Measurements from ENCODE around the gene PRR12. TPM values are rescaled to one million over a fixed set of nuclear protein-coding genes. Genes with fewer than 3 reads are reported as not detected.

PRR12 gene
- total and polyA plus RNA-seq, 9 of the 15 experiments (the other 6 are each of a cell fraction or from before 2014, with no cell fraction given) = 0.01 to 21.1 (median 0.98) TPM

DNA sequence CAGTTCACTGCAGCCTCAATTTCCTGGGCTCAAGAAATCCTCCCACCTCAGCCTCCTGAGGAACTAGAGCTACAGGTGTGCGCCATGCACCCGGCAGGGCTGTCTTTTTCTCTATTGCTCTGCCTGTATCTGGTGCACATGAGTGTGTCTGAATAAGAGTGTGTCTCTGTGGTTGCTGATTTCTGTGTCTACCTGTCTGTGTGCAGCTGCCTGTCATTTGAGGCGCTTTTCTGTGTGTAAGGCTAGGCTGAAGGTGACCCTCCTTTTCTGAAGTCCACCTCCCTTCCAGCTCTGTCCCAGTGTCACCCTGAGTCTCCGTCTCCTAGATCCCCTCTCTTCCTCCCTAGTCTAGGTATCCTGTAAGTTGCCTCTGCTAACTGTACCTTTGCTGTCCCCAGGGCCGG is 1.5 kb upstream of the PRR12 start:
- BruUV-seq (replicated peaks) = no TSS peak
- Histone ChIP-seq H3K4me2 (ENCODE audit: insufficient read depth, low read length) (peak overlapping the region; percentile 70), H2AFZ (ENCODE audit: low read depth, low read length) (peak overlapping the region; percentile 86), H3K36me3 (ENCODE audit: control insufficient read depth, insufficient read depth, low read length) (peaks cover 10% of the 10 kb centered on the region), H3K27me3 (ENCODE audit: control insufficient read depth in 2 of 2, insufficient read depth in 2 of 2, low read length in 2 of 2) (no peaks in the 10 kb centered on the region), H3K4me1 (replicated peaks in 1 of 2; ENCODE audit: control insufficient read depth in 2 of 2, insufficient read depth in 2 of 2, low read length in 2 of 2) (peaks cover 10 to 43% of the 10 kb centered on the region in 2 experiments; a peak in 4 of 5 replicates), H3K9me1 (ENCODE audit: control insufficient read depth, insufficient read depth, low read length) (peaks cover 3% of the 10 kb centered on the region), H3K9me3 (replicated peaks; ENCODE audit: control insufficient read depth, insufficient read depth, low read depth, low read length) (no peaks in the 10 kb centered on the region), H3K9ac (ENCODE audit: insufficient read depth in 1 of 2, low read depth in 2 of 2, low read length in 2 of 2) (peak overlapping the region in 1 of 2 experiments; percentile 85; a peak in 1 of 4 replicates), H4K20me1 (replicated peaks; ENCODE audit: control insufficient read depth, insufficient read depth, low read length) (peaks cover 6% of the 10 kb centered on the region; the same call in 1 of the 2 replicates), H3K79me2 (ENCODE audit: control insufficient read depth, insufficient read depth, low read length) (peaks cover 37% of the 10 kb centered on the region), H3K27ac (ENCODE audit: extremely low read depth, low read depth, low read length) (peak overlapping the region; percentile 30; the same call in 2 of the 3 replicates), H3K4me3 (no peak overlapping the region)
- ChIA-PET CTCF (ENCODE audit: low intra/inter-chr PET ratio) (interaction anchor here (0.6 kb wide), 1 partner anchor 57 kb away, joined by 3 read pairs; no protein-coding TSS in a partner anchor), POLR2A (interaction anchor here (0.6 to 3.5 kb wide), 11 partner anchors 9 to 944 kb away, joined by 3 to 30 read pairs (median 3); partner anchors contain the start of genes NOSIP, PRRG2 and RPS11)
- in situ Hi-C loops (cut with MboI) (no loop called here), intact Hi-C loops (cut with micrococcal nuclease) (no loop called here)
- ATAC-seq = no peak
- TF ChIP-seq ZNF740 (CRISPR knock-in tag; IDR thresholded peaks at IDR 0.05) (no peak), ZNF740 (tag; IDR thresholded peaks at IDR 0.05) (no peak), SMAD2 (IDR thresholded peaks at IDR 0.05; ENCODE audit: low read depth, low read length) (no peak)
- TF ChIP-seq, protein P1, sequence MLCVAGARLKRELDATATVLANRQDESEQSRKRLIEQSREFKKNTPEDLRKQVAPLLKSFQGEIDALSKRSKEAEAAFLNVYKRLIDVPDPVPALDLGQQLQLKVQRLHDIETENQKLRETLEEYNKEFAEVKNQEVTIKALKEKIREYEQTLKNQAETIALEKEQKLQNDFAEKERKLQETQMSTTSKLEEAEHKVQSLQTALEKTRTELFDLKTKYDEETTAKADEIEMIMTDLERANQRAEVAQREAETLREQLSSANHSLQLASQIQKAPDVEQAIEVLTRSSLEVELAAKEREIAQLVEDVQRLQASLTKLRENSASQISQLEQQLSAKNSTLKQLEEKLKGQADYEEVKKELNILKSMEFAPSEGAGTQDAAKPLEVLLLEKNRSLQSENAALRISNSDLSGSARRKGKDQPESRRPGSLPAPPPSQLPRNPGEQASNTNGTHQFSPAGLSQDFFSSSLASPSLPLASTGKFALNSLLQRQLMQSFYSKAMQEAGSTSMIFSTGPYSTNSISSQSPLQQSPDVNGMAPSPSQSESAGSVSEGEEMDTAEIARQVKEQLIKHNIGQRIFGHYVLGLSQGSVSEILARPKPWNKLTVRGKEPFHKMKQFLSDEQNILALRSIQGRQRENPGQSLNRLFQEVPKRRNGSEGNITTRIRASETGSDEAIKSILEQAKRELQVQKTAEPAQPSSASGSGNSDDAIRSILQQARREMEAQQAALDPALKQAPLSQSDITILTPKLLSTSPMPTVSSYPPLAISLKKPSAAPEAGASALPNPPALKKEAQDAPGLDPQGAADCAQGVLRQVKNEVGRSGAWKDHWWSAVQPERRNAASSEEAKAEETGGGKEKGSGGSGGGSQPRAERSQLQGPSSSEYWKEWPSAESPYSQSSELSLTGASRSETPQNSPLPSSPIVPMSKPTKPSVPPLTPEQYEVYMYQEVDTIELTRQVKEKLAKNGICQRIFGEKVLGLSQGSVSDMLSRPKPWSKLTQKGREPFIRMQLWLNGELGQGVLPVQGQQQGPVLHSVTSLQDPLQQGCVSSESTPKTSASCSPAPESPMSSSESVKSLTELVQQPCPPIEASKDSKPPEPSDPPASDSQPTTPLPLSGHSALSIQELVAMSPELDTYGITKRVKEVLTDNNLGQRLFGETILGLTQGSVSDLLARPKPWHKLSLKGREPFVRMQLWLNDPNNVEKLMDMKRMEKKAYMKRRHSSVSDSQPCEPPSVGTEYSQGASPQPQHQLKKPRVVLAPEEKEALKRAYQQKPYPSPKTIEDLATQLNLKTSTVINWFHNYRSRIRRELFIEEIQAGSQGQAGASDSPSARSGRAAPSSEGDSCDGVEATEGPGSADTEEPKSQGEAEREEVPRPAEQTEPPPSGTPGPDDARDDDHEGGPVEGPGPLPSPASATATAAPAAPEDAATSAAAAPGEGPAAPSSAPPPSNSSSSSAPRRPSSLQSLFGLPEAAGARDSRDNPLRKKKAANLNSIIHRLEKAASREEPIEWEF (CRISPR knock-in tag; IDR thresholded peaks at IDR 0.05) = no peak
- TF ChIP-seq, protein P2, sequence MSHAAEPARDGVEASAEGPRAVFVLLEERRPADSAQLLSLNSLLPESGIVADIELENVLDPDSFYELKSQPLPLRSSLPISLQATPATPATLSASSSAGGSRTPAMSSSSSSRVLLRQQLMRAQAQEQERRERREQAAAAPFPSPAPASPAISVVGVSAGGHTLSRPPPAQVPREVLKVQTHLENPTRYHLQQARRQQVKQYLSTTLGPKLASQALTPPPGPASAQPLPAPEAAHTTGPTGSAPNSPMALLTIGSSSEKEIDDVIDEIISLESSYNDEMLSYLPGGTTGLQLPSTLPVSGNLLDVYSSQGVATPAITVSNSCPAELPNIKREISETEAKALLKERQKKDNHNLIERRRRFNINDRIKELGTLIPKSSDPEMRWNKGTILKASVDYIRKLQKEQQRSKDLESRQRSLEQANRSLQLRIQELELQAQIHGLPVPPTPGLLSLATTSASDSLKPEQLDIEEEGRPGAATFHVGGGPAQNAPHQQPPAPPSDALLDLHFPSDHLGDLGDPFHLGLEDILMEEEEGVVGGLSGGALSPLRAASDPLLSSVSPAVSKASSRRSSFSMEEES (CRISPR knock-in tag; IDR thresholded peaks at IDR 0.05) = no peak
- 45% methylated on average over 4 of the region's 5 CpGs for WGBS (ENCODE audit: insufficient coverage, low coverage, missing lambda C conversion rate)
- no peak for DNase-seq (ENCODE audit: extremely low read depth in 1 of 4, low spot score in 3 of 4)
- peak; percentile 35 for FAIRE-seq

All from K562 (cell line).